PC-3 (cell line): Measurements from ENCODE around the gene PDLIM5. TPM values are rescaled to one million over a fixed set of nuclear protein-coding genes. Genes with fewer than 3 reads are reported as not detected.

Experiments used
- ATAC-seq: fragments of 200-7000 bp; cut with Tn5 transposase; 2 replicates; pipeline ENCODE4 v1.9.1; 2020; ENCODE audit warnings: mild to moderate bottlenecking, moderate library complexity
- BruUV-seq: library from RNA; stranded (reverse); fragments of 400-500 nt; replicated peaks from 2 replicates; lab custom pipeline; 2021; lab: Mats Ljungman, UMichigan
- CTCF ChIA-PET: fragments of 300-600 bp; sonication (Branson Sonifier 250); formaldehyde crosslinking; loops from one replicate; lab custom pipeline; 2022; ENCODE audit warnings: antibody characterized with exemption; lab: Charles Lee
- POLR2A ChIA-PET: fragments of 300-600 bp; sonication (Branson Sonifier 250); formaldehyde crosslinking; loops from one replicate; lab custom pipeline; 2022; ENCODE audit warnings: antibody characterized with exemption; ENCODE audit not compliant: unreplicated experiment; lab: Charles Lee
- DNase-seq: peaks from one replicate; pipeline ENCODE4 v3.0.0-alpha.2; 2015
- H2AFZ ChIP-seq: fragments of 300-600 bp; sonication (generic); 2 replicates; pipeline ENCODE4 v1.6.0; 2016; ENCODE audit warnings: antibody characterized with exemption, low read length
- H3F3A ChIP-seq: fragments of 300-600 bp; sonication (generic); one replicate; pipeline ENCODE4 v1.6.0; 2017; ENCODE audit warnings: antibody characterized with exemption, low read length, control low read depth, mild to moderate bottlenecking; ENCODE audit not compliant: unreplicated experiment
- H3K27ac ChIP-seq: fragments of 300-600 bp; sonication (generic); 2 replicates; pipeline ENCODE4 v1.5.1; 2016; ENCODE audit warnings: mild to moderate bottlenecking, low read length
- H3K27me3 ChIP-seq: fragments of 300-600 bp; sonication (generic); 2 replicates; pipeline ENCODE4 v1.6.1; 2016; ENCODE audit warnings: low read length, mixed read lengths
- H3K36me3 ChIP-seq: fragments of 300-600 bp; sonication (generic); 2 replicates; pipeline ENCODE4 v1.6.1; 2016; ENCODE audit warnings: low read depth, mixed run types, low read length, mixed read lengths
- H3K4me1 ChIP-seq: fragments of 300-600 bp; sonication (generic); 2 replicates; pipeline ENCODE4 v1.5.1; 2016; ENCODE audit warnings: low read length; ENCODE audit not compliant: insufficient read depth
- H3K4me2 ChIP-seq: fragments of 300-600 bp; sonication (generic); 2 replicates; pipeline ENCODE4 v1.6.0; 2016; ENCODE audit warnings: low read length
- H3K4me3 ChIP-seq: fragments of 300-600 bp; sonication (generic); 2 replicates; pipeline ENCODE4 v1.5.1; 2016; ENCODE audit warnings: mild to moderate bottlenecking, low read length, mixed read lengths
- H3K79me2 ChIP-seq: fragments of 300-600 bp; sonication (generic); 2 replicates; pipeline ENCODE4 v1.6.1; 2017; ENCODE audit warnings: low read length, mixed read lengths
- H3K9ac ChIP-seq: fragments of 300-600 bp; sonication (generic); 2 replicates; pipeline ENCODE4 v1.6.0; 2016; ENCODE audit warnings: mild to moderate bottlenecking, low read length
- H3K9me2 ChIP-seq: fragments of 300-600 bp; sonication (generic); replicated peaks from 2 replicates; pipeline ENCODE4 v1.6.1; 2016; ENCODE audit warnings: mixed run types, low read length, mixed read lengths
- H3K9me3 ChIP-seq: fragments of 300-600 bp; sonication (generic); 2 replicates; pipeline ENCODE4 v1.6.1; 2016; ENCODE audit warnings: low read length, mixed read lengths
- H4K20me1 ChIP-seq: fragments of 300-600 bp; sonication (generic); 2 replicates; pipeline ENCODE4 v1.6.1; 2016; ENCODE audit warnings: low read length, mixed read lengths
- EZH2 ChIP-seq: fragments of 300-600 bp; sonication (generic); IDR thresholded peaks from one replicate; pipeline ENCODE4 v1.6.1; 2017; ENCODE audit warnings: antibody characterized with exemption, mild to moderate bottlenecking, low read length; ENCODE audit not compliant: unreplicated experiment
- EZH2phosphoT487 ChIP-seq: fragments of 300-600 bp; sonication (generic); IDR thresholded peaks from 2 replicates; pipeline ENCODE4 v1.6.1; 2018; ENCODE audit warnings: mild to moderate bottlenecking, antibody characterized with exemption, low read length, borderline replicate concordance
- intact Hi-C: fragments of 100-400 bp; cut with micrococcal nuclease; formaldehyde crosslinking; loops from 2 replicates; pipeline ENCODE4 v1.9.0; 2023
- total RNA-seq: library from RNA; depleted of rRNA; stranded (reverse); fragments of >200 nt; gene quantifications from 2 replicates; pipeline ENCODE4 v1.2.3, GENCODE V29; 2014
- TF ChIP-seq, protein P1 (sequence below): fragments of 300-600 bp; sonication (generic); conservative IDR thresholded peaks from 2 replicates; pipeline ENCODE4 v1.5.1; 2017; ENCODE audit warnings: antibody characterized with exemption, low read depth, mild to moderate bottlenecking, low read length

PDLIM5 gene
- total RNA-seq, 1 experiment from 2014 or later = 57.8 TPM

DNA sequence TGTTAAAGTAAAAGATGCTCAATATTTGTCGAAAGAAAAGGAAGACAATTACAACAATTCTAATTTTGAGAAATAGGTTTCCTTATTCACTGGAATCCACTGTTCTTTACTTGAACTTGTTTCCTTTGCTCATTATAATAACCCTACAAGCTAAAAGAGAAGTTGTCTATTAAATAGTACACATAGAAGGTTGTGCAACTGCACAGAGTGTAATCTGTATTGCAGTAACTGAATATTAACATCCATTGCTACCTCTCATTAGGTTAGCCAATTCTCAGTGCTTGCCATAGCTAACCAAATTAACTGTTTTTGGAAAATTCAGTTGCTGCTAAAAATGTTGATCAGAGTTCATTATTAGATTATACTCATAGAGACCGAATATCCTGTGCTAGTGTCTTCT lies 120.0 kb downstream of the PDLIM5 start:
- Histone ChIP-seq H2AFZ (no peak overlapping the region), H3K9me3 (no peaks in the 10 kb centered on the region), H3K4me2 (no peak overlapping the region), H4K20me1 (no peaks in the 10 kb centered on the region), H3K36me3 (no peaks in the 10 kb centered on the region), H3K4me3 (no peak overlapping the region), H3K9ac (no peak overlapping the region), H3K27ac (no peak overlapping the region), H3K79me2 (no peaks in the 10 kb centered on the region), H3K27me3 (no peaks in the 10 kb centered on the region), H3K9me2 (no peaks in the 10 kb centered on the region), H3K4me1 (no peaks in the 10 kb centered on the region), H3F3A (no peaks in the 10 kb centered on the region)
- no peak for ATAC-seq
- BruUV-seq = no TSS peak
- TF ChIP-seq, protein P1, sequence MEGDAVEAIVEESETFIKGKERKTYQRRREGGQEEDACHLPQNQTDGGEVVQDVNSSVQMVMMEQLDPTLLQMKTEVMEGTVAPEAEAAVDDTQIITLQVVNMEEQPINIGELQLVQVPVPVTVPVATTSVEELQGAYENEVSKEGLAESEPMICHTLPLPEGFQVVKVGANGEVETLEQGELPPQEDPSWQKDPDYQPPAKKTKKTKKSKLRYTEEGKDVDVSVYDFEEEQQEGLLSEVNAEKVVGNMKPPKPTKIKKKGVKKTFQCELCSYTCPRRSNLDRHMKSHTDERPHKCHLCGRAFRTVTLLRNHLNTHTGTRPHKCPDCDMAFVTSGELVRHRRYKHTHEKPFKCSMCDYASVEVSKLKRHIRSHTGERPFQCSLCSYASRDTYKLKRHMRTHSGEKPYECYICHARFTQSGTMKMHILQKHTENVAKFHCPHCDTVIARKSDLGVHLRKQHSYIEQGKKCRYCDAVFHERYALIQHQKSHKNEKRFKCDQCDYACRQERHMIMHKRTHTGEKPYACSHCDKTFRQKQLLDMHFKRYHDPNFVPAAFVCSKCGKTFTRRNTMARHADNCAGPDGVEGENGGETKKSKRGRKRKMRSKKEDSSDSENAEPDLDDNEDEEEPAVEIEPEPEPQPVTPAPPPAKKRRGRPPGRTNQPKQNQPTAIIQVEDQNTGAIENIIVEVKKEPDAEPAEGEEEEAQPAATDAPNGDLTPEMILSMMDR = no peak
- TF ChIP-seq EZH2 = no peak
- no peak for TF ChIP-seq EZH2phosphoT487
- intact Hi-C loops = no loop called here
- CTCF ChIA-PET = no interaction called here
- no peak for DNase-seq
- POLR2A ChIA-PET = interaction anchor here (0.5 kb wide), 1 partner anchor 10 kb away, joined by 3 read pairs; no protein-coding TSS in a partner anchor

DNA sequence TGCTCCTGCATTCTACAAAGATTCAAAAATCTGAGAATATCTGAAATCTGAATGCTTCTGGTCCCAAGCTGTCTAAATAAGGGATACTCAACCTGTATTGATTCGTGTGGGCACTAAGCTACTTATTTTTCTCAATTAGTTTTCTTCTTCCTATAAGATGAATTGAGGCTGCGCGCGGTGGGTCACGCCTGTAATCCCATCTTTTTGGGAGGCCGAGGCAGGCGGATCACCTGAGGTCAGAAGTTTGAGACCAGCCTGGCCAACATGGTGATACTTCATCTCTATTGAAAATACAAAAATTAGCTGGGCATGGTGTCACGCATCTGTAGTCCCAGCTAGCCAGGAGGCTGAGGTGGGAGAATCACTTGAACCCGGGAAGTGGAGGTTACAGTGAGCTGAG lies 122.3 kb downstream of the PDLIM5 start:
- H3K4me2 ChIP-seq = no peak overlapping the region
- ATAC-seq = no peak
- BruUV-seq = no TSS peak
- H4K20me1 ChIP-seq = no peaks in the 10 kb centered on the region
- H3K79me2 ChIP-seq = no peaks in the 10 kb centered on the region
- ChIA-PET POLR2A (no interaction called here), CTCF (no interaction called here)
- no peaks in the 10 kb centered on the region for H3K4me1 ChIP-seq
- no peak overlapping the region for H3K27ac ChIP-seq
- no peaks in the 10 kb centered on the region for H3F3A ChIP-seq
- no peaks in the 10 kb centered on the region for H3K9me2 ChIP-seq
- no peaks in the 10 kb centered on the region for H3K36me3 ChIP-seq
- H2AFZ ChIP-seq = no peak overlapping the region
- TF ChIP-seq, protein P1 = no peak
- TF ChIP-seq EZH2 (no peak), EZH2phosphoT487 (no peak)
- no peak overlapping the region for H3K9ac ChIP-seq
- DNase-seq = no peak
- intact Hi-C loops = no loop called here
- no peak overlapping the region for H3K4me3 ChIP-seq
- no peaks in the 10 kb centered on the region for H3K27me3 ChIP-seq
- H3K9me3 ChIP-seq = no peaks in the 10 kb centered on the region

DNA sequence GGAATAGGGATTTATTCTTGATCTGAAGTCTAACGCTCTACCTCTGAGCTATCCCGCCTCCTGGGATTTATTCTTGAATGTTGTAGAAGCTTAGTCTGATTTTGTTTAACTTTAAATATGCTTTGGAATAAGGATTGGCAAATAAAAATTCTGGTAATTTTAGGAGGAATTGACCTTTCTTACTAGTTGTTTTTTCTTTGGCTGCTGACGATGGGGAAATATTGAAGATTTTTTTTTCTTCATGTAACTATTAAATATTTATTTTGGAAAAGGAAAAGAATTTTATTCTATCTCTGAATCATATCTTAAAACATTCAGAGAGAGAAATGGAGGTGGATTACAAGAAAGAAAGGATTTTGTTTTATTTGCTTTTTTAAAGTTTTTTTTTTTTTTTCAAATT lies 122.9 kb downstream of the PDLIM5 start:
- no peaks in the 10 kb centered on the region for H3K79me2 ChIP-seq

More for the DNA sequence above, 122.9 kb downstream of the PDLIM5 start:
- BruUV-seq = no TSS peak
- H3K27ac ChIP-seq = no peak overlapping the region
- H3K4me1 ChIP-seq = no peaks in the 10 kb centered on the region
- ChIA-PET POLR2A (no interaction called here), CTCF (no interaction called here)
- H3K9ac ChIP-seq = no peak overlapping the region
- TF ChIP-seq EZH2 = no peak
- TF ChIP-seq EZH2phosphoT487 = no peak
- TF ChIP-seq, protein P1 = no peak
- H4K20me1 ChIP-seq = no peaks in the 10 kb centered on the region
- H3K36me3 ChIP-seq = no peaks in the 10 kb centered on the region
- H3K4me2 ChIP-seq = no peak overlapping the region
- H3K27me3 ChIP-seq = no peaks in the 10 kb centered on the region
- ATAC-seq (no peak), DNase-seq (no peak)
- no peak overlapping the region for H2AFZ ChIP-seq
- no peak overlapping the region for H3K4me3 ChIP-seq
- H3K9me2 ChIP-seq = no peaks in the 10 kb centered on the region
- no peaks in the 10 kb centered on the region for H3K9me3 ChIP-seq
- intact Hi-C loops = no loop called here
- no peaks in the 10 kb centered on the region for H3F3A ChIP-seq
